A549 (cell line): ENCODE measurements around the gene PYY.

Experiments
- CBX2 ChIP-seq: fragments of 200-600 bp; sonication (generic); IDR thresholded peaks from 2 replicates; pipeline ENCODE4 v1.6.1; 2016; ENCODE audit warnings: low read depth, mild to moderate bottlenecking, borderline replicate concordance
- CBX8 ChIP-seq: fragments of 200-600 bp; sonication (generic); IDR thresholded peaks from 2 replicates; pipeline ENCODE4 v1.6.1; 2016
- CEBPB ChIP-seq, 2 experiments: fragments of >200 bp in 1 of 2; sonication (Bioruptor Twin) in 1 of 2; formaldehyde crosslinking in 1 of 2; IDR thresholded peaks; 2 replicates each; pipeline ENCODE4 v1.6.1; 2012 to 2016
- CTCF ChIP-seq: fragments of >200 bp; sonication (Bioruptor Twin); formaldehyde crosslinking; IDR thresholded peaks from 3 replicates; pipeline ENCODE4 v1.5.1; 2016
- EP300 ChIP-seq, 2 experiments: fragments of >200 bp; sonication (Bioruptor Twin); formaldehyde crosslinking; IDR thresholded peaks; 2 replicates in 1 of 2; 3 replicates in 1 of 2; pipeline ENCODE4 v1.6.1; 2016 to 2017
- MYC ChIP-seq: IDR thresholded peaks from 2 replicates; pipeline ENCODE4 v1.6.1; 2012; ENCODE audit warnings: mild to moderate bottlenecking, inconsistent platforms, low read length, improper control_type of control experiment, borderline replicate concordance
- PBX3 ChIP-seq: IDR thresholded peaks from 2 replicates; pipeline ENCODE4 v1.6.1; 2012
- POLR2A ChIP-seq: IDR thresholded peaks from 2 replicates; pipeline ENCODE4 v1.6.1; 2012; ENCODE audit warnings: mild to moderate bottlenecking, low read length
- RARB ChIP-seq: fragments of 250-450 bp; sonication (Bioruptor Pico); IDR thresholded peaks from 2 replicates; pipeline ENCODE4 v1.8.0; 2021; ENCODE audit warnings: mild to moderate bottlenecking, moderate library complexity
- REST ChIP-seq: fragments of 200-600 bp; sonication (generic); IDR thresholded peaks from 2 replicates; pipeline ENCODE4 v1.6.1; 2016; ENCODE audit warnings: antibody characterized with exemption, mild to moderate bottlenecking, moderate library complexity
- RFX5 ChIP-seq: fragments of 450-650 bp; IDR thresholded peaks from 2 replicates; pipeline ENCODE4 v1.7.1; 2014; ENCODE audit warnings: antibody characterized with exemption, mild to moderate bottlenecking, moderate library complexity
- ZNF302 ChIP-seq: fragments of 250-450 bp; sonication (Bioruptor Pico); IDR thresholded peaks from 2 replicates; pipeline ENCODE4 v1.9.0; 2021; ENCODE audit warnings: inconsistent platforms, mild to moderate bottlenecking, moderate library complexity

GRCh38 chr17:44002141-44002848, 48.6 kb upstream of the PYY start:
- no peak for TF ChIP-seq RARB
- no peak for TF ChIP-seq CTCF
- TF ChIP-seq POLR2A: no peak
- TF ChIP-seq CEBPB (IDR thresholded peaks at IDR 0.05): no peak
- TF ChIP-seq MYC: no peak
- no peak for TF ChIP-seq PBX3
- no peak for TF ChIP-seq REST
- TF ChIP-seq ZNF302: no peak
- TF ChIP-seq CBX2: no peak
- TF ChIP-seq CBX8: no peak
- no peak for TF ChIP-seq RFX5
- no peak for TF ChIP-seq EP300 (IDR thresholded peaks at IDR 0.05)
